Left lung (tissue), 10 donors: ENCODE measurements around the gene EGLN3. TPM values are rescaled to one million over a fixed set of nuclear protein-coding genes. Genes with fewer than 3 reads are reported as not detected.

ENCODE experiments used
- ATAC-seq: fragments of 200-7000 bp; cut with Tn5 transposase; one replicate; pipeline ENCODE4 v1.9.1; 2020; ENCODE audit warnings: moderate library complexity
- DNase-seq, 4 donors: peaks; one replicate each; pipeline ENCODE4 v3.0.0-alpha.2; 2013 to 2020
- H3K27ac ChIP-seq, 2 donors: fragments of 200-600 bp; sonication (generic) in 1 of 2; one replicate each; pipeline versions ENCODE4 v1.5.0 to v1.8.0; 2020 to 2021
- H3K27me3 ChIP-seq, 2 donors: fragments of 200-600 bp; sonication (generic) in 1 of 2; one replicate each; pipeline versions ENCODE4 v1.5.0 to v1.8.0; 2020 to 2021
- H3K36me3 ChIP-seq, 2 donors: fragments of 200-600 bp; sonication (generic) in 1 of 2; one replicate each; pipeline versions ENCODE4 v1.5.0 to v1.8.0; 2020 to 2021
- H3K4me1 ChIP-seq, 2 donors: fragments of 200-600 bp; one replicate each; pipeline ENCODE4 v1.8.0; 2021
- H3K4me3 ChIP-seq, 2 donors: fragments of 200-600 bp; sonication (generic) in 1 of 2; one replicate each; pipeline versions ENCODE4 v1.5.0 to v1.8.0; 2020 to 2021; ENCODE audit warnings: mild to moderate bottlenecking in 1 of 2
- H3K9me3 ChIP-seq, 2 donors: fragments of 200-600 bp; sonication (generic) in 1 of 2; one replicate each; pipeline versions ENCODE4 v1.5.0 to v1.8.0; 2020 to 2021
- CTCF ChIP-seq, 2 donors: fragments of 200-600 bp; sonication (generic) in 1 of 2; IDR thresholded peaks; one replicate each; pipeline versions ENCODE4 v1.5.0 to v1.8.0; 2021; ENCODE audit warnings: antibody characterized with exemption in 2 of 2
- intact Hi-C, 2 donors: fragments of 100-400 bp; cut with DNase I; formaldehyde crosslinking; loops; one replicate each; pipeline versions ENCODE4 v1.11.2 to v1.14.2; 2022
- polyA plus RNA-seq, 6 donors: library from polyadenylated mRNA; unstranded; fragments of 120-200 nt; gene quantifications; one replicate each; pipeline ENCODE4 v1.2.1, GENCODE V29; 2013; ENCODE audit not compliant: insufficient read length in 6 of 6
- total RNA-seq, 2 donors: library from RNA; stranded (reverse); fragmentation: NEBNext Ultra II Directional; extraction: Animal tissue kit (Norgen Biotek cat#: 25700); gene quantifications; one replicate each; pipeline ENCODE4 v1.2.1, GENCODE V29; 2021
- donor health status: DM: no; HTN: yes; CAD: no.
- donor health status: DM: no; HTN: no; CAD: no.

Gene EGLN3
- total and polyA plus RNA-seq, 8 donors, result 1.3 to 99.4 (median 33.9) TPM

GRCh38 chr14:33924566-33925100, 26.2 kb downstream of the EGLN3 start:
- DNase-seq, result no peak

DNA sequence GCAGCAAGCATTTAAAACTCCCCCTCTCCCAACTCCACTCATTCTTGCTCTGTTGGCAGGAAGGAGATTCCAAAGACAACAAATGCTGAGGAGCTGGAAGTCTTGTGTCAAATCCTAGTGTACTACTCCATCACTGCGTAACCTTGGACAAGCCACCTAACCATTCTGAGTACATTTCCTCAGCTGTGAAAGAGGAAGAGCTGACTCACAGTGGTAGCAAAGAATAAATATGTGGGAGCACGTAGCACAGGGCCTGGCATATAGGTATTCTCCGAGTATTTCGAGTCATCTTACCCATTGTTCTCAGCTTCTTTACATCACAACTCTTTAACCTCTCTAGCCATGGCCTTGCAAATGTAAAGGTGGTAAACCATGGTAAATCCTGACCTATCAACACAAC, 28.7 kb downstream of the EGLN3 start:
- Histone ChIP-seq H3K9me3 (no peaks in the 10 kb centered on the region), H3K36me3 (no peaks in the 10 kb centered on the region), H3K4me1 (no peaks in the 10 kb centered on the region), H3K4me3 (no peak overlapping the region), H3K27me3 (no peaks in the 10 kb centered on the region), H3K27ac (no peak overlapping the region)
- ATAC-seq, result peak; percentile 31
- intact Hi-C loops, result no loop called here
- no peak for TF ChIP-seq CTCF (IDR thresholded peaks at IDR 0.05)
- DNase-seq, result no peak

More at GRCh38 chr14:33924566-33925100, 26.2 kb downstream of the EGLN3 start:
- H3K4me1 ChIP-seq, result no peaks in the 10 kb centered on the region
- H3K9me3 ChIP-seq, result no peaks in the 10 kb centered on the region
- no peaks in the 10 kb centered on the region for H3K36me3 ChIP-seq
- intact Hi-C loops, result no loop called here
- H3K27me3 ChIP-seq, result no peaks in the 10 kb centered on the region
- no peak overlapping the region for H3K4me3 ChIP-seq
- no peak overlapping the region for H3K27ac ChIP-seq
- ATAC-seq, result no peak
- TF ChIP-seq CTCF (IDR thresholded peaks at IDR 0.05), result no peak

- H3K4me1 ChIP-seq, result peaks cover 0 to 3% of the 10 kb centered on the region in 2 donors
- intact Hi-C loops, result no loop called here
Observed at GRCh38 chr14:33918256-33918655, 32.6 kb downstream of the EGLN3 start.

DNA sequence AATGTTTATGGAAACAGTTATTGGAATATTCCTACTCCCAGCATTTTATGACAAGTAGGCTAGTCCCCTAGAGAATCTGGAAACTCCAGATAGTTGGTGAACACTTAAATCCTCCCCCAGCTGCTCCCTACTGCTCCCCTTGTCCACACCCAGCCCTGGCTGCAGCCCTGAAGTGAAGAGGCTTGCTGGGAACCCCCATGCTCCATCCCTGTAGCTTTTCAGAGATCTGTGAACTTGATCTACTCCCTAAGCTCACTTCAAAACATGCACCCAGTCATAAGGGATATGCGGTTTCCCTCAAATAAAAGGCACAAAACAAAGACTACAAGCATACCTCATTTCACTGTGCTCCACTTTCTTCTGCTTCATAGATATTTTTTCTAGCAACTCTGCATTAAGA, 33.2 kb downstream of the EGLN3 start:
- no peaks in the 10 kb centered on the region for H3K27me3 ChIP-seq
- no peak overlapping the region for H3K4me3 ChIP-seq
- H3K4me1 ChIP-seq, result peaks cover 0 to 3% of the 10 kb centered on the region in 2 donors
- intact Hi-C loops, result no loop called here
- H3K27ac ChIP-seq, result no peak overlapping the region
- no peaks in the 10 kb centered on the region for H3K36me3 ChIP-seq
- ATAC-seq, result peak; percentile 25
- no peaks in the 10 kb centered on the region for H3K9me3 ChIP-seq
- TF ChIP-seq CTCF (IDR thresholded peaks at IDR 0.05), result no peak
- DNase-seq, result no peak

More at GRCh38 chr14:33918256-33918655, 32.6 kb downstream of the EGLN3 start:
- Histone ChIP-seq H3K27ac (no peak overlapping the region), H3K27me3 (no peaks in the 10 kb centered on the region), H3K9me3 (no peaks in the 10 kb centered on the region), H3K4me3 (no peak overlapping the region), H3K36me3 (no peaks in the 10 kb centered on the region)
- DNase-seq (no peak), ATAC-seq (no peak)
- no peak for TF ChIP-seq CTCF (IDR thresholded peaks at IDR 0.05)

- no peaks in the 10 kb centered on the region for H3K27me3 ChIP-seq
- intact Hi-C loops, result no loop called here
- peaks cover 0 to 3% of the 10 kb centered on the region in 2 donors for H3K4me1 ChIP-seq
- no peak overlapping the region for H3K27ac ChIP-seq
- TF ChIP-seq CTCF (IDR thresholded peaks at IDR 0.05), result no peak
- no peaks in the 10 kb centered on the region for H3K9me3 ChIP-seq
- H3K36me3 ChIP-seq, result no peaks in the 10 kb centered on the region
- DNase-seq, result no peak
- no peak overlapping the region for H3K4me3 ChIP-seq
- peak; percentile 76 for ATAC-seq
Observed at GRCh38 chr14:33916663-33917565, 34.0 kb downstream of the EGLN3 start.
